GM12891 (cell line): ENCODE results near the gene FDPS.

ENCODE experiments used
- POLR2A ChIP-seq: IDR thresholded peaks from 2 replicates; pipeline ENCODE4 v1.6.1; 2011; ENCODE audit warnings: low read depth, low read length, control low read depth
- POLR2AphosphoS5 ChIP-seq: IDR thresholded peaks from 2 replicates; pipeline ENCODE4 v1.6.1; 2011; ENCODE audit warnings: low read depth, low read length, control low read depth
- POU2F2 ChIP-seq: IDR thresholded peaks from 2 replicates; pipeline ENCODE4 v1.6.1; 2011; ENCODE audit warnings: low read depth, mild to moderate bottlenecking, control low read depth, low read length, moderate library complexity
- TAF1 ChIP-seq: IDR thresholded peaks from 2 replicates; pipeline ENCODE4 v1.6.1; 2011; ENCODE audit warnings: low read depth, low read length, control low read depth

GRCh38 chr1:155272466-155273342 is 36.0 kb upstream of the FDPS start:
- TF ChIP-seq POLR2A, result no peak
- TF ChIP-seq POLR2AphosphoS5, result no peak
- peak; percentile 17; the same call in 1 of the 2 replicates for TF ChIP-seq TAF1
- no peak for TF ChIP-seq POU2F2
